Left hindlimb (tissue), 1 donor: ENCODE measurements around the gene TRAFD1.
"Not testable (repeated sequence)": the region's sequence is repeated elsewhere in the genome, so short reads cannot be mapped to it uniquely, and the experiment has no call there.

Experiments used
- DNase-seq: peaks from one replicate; pipeline ENCODE4 v3.0.0-alpha.2; 2018

TRAFD1 gene

GRCh38 chr12:112116232-112117060 is 8.9 kb upstream of the TRAFD1 start:
- DNase-seq: peak; percentile 39

- no peak for DNase-seq
Measured at GRCh38 chr12:112117685-112118084, 7.7 kb upstream of the TRAFD1 start.

GRCh38 chr12:112121780-112122565 is 3.4 kb upstream of the TRAFD1 start:
- DNase-seq: peak; percentile 85

- DNase-seq: no peak
Measured at GRCh38 chr12:112122823-112123690, 2.3 kb upstream of the TRAFD1 start.

GRCh38 chr12:112124918-112125249 is 476 bp upstream of the TRAFD1 start:
- no peak for DNase-seq

- DNase-seq: peak; percentile 41
Measured at GRCh38 chr12:112126000-112126438, 659 bp downstream of the TRAFD1 start.

- DNase-seq: no peak
Measured at GRCh38 chr12:112126911-112127310, 1.6 kb downstream of the TRAFD1 start.

GRCh38 chr12:112130441-112130998 is 5.2 kb downstream of the TRAFD1 start:
- DNase-seq: no peak

- DNase-seq: no peak
Measured at GRCh38 chr12:112131686-112132085, 6.3 kb downstream of the TRAFD1 start.

- DNase-seq: no peak
Measured at GRCh38 chr12:112133418-112133817, 8.1 kb downstream of the TRAFD1 start.

GRCh38 chr12:112134731-112135130 is 9.4 kb downstream of the TRAFD1 start:
- no peak for DNase-seq

- DNase-seq: no peak
Measured at GRCh38 chr12:112140728-112141127, 15.4 kb downstream of the TRAFD1 start.

GRCh38 chr12:112146123-112146522 is 20.8 kb downstream of the TRAFD1 start:
- DNase-seq: no peak

- no peak for DNase-seq
Measured at GRCh38 chr12:112148031-112148513, 22.7 kb downstream of the TRAFD1 start.

- DNase-seq: peak; percentile 51
Measured at GRCh38 chr12:112149596-112149995, 24.2 kb downstream of the TRAFD1 start.

- DNase-seq: no peak
Measured at GRCh38 chr12:112151766-112152541, 26.6 kb downstream of the TRAFD1 start.

GRCh38 chr12:112153181-112153892 is 28.0 kb downstream of the TRAFD1 start:
- no peak for DNase-seq

GRCh38 chr12:112153893-112154219 is 28.5 kb downstream of the TRAFD1 start:
- no peak for DNase-seq

- DNase-seq: not testable (repeated sequence)
Measured at GRCh38 chr12:112158461-112159145, 33.2 kb downstream of the TRAFD1 start.

- DNase-seq: no peak
Measured at GRCh38 chr12:112159146-112159541, 33.8 kb downstream of the TRAFD1 start.

- DNase-seq: no peak
Measured at GRCh38 chr12:112160611-112161010, 35.3 kb downstream of the TRAFD1 start.
